ENCODE results near the gene CRADD.

CRADD gene

GRCh38 chr12:93671044-93671443 is 6.1 kb upstream of the CRADD start:
- DNase-seq (ENCODE audit: low spot score) = no peak

DNA sequence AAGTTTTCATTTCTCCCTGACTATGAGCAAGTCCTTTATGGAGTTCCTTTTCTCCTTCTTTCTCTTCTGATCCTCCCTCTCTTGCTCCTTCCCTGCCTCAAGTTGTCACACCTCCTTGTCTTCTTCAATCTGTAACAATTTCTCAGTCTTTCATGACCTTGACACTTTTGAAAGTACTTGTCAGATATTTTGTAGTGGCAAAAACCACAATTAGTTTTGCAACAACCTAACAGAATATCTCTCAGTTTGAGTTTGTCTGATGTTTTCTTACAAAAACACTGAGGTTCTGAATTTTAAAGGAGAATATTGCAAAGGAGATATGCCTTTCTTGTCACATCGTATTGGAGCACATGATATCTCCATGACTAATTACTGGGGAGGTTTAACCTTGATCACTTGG is 4.1 kb upstream of the CRADD start:
- DNase-seq (ENCODE audit: low spot score) = no peak

GRCh38 chr12:93674386-93674785 is 2.8 kb upstream of the CRADD start:
- DNase-seq (ENCODE audit: low spot score) = no peak

DNA sequence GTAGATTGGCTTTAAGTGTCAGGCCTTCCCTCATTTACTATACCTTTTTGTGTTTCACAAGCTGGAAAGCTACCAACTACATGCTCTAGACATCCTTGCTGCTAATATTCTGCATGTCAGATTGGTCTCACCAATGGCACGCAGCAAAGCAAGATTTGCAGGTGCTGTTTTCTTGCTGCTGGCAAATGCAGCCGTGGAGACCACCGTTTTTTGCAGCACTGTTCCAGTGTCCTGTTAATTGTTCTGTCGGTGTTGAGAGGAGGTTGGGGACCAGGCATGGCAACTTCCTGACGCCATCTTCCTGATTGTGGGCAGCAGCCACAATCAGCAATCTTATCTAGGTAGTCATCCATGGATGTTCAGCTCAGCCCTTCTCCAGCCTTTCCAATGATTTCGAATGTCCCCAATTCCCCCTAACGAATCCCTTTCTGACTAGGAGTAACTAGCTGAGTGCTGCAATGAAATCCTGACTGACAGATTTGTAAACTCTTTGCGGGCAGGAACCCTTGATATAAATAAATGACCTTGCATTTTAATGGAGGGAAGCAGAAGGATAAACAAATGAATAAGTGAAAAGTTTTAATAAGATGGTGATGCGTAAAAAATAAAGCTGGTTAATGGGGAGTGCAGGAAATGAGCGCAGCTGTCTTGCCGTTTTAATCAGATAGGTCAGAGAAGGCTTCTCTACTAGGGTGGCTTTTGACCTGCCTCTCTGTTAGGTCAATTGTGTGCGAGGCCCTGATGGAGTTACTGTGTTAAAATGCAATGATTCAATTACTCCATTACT is 574 bp upstream of the CRADD start:
- no peak for DNase-seq (ENCODE audit: low spot score)

DNA sequence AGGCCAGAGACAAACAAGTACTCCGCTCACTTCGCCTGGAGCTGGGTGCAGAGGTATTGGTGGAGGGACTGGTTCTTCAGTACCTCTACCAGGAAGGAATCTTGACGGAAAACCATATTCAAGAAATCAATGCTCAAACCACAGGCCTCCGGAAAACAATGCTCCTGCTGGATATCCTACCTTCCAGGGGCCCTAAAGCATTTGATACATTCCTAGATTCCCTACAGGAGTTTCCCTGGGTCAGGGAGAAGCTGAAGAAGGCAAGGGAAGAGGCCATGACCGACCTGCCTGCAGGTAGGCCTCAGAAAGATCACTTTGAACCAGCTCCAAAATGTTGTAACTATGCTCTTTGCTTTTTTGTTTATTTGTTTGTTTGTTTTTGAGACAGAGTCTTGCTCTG is 1.6 kb downstream of the CRADD start:
- no peak for DNase-seq (ENCODE audit: low spot score)

DNA sequence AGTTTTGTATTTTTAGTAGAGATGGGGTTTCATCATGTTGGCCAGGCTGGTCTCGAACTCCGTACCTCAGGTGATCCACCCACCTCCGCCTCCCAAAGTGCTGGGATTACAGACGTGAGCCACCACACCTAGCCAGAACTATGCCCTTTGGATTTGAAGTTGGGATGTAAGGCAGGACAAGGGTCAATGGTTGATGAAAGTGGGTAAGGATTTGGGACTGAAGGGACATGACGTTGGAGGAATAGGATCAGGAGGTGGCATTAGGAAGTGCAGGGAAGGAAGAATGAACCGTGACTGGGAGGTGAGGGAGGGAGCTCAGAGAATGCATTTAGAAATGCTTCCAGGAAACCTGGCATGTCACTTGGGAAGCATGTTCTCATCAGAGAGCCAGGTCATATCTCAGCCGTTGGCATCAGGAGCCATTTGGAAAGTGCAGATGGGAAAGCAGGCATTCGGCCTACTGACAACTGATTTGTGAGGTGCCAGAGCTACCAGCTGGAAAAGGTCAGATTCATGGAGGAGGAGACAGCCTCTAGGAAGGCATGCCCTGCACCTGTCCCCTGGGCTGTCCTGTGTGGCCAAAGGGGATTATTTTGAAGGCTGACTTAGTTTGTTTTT is 2.2 kb downstream of the CRADD start:
- no peak for DNase-seq (ENCODE audit: low spot score)

- no peak for DNase-seq (ENCODE audit: low spot score)
Observed at GRCh38 chr12:93680006-93680405, 2.8 kb downstream of the CRADD start.

GRCh38 chr12:93682846-93683261 is 5.7 kb downstream of the CRADD start:
- DNase-seq (ENCODE audit: low spot score) = peak; percentile 35

DNA sequence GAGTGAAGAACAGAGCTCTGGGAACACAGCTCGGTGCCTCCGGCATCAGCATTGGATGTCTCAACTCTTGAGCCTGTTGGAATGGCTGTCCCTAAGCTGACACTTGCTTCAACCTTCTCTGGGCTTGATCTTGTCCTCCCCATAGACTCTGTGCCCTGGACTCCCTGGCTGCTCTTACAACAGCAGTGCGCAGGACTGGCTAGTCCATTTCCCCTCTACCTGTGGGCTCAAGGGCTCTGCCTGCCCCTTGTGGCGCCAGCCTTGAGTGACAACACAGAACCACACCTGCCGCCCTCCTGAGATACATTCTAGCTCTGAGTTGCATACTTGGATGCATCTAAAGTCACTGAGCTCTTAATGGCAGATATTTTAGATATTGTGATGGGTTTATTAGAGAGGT is 6.2 kb downstream of the CRADD start:
- DNase-seq (ENCODE audit: low spot score) = no peak

GRCh38 chr12:93684716-93685115 is 7.5 kb downstream of the CRADD start:
- no peak for DNase-seq (ENCODE audit: low spot score)

- DNase-seq (ENCODE audit: low spot score) = no peak
Observed at GRCh38 chr12:93686572-93687356, 9.6 kb downstream of the CRADD start.

DNA sequence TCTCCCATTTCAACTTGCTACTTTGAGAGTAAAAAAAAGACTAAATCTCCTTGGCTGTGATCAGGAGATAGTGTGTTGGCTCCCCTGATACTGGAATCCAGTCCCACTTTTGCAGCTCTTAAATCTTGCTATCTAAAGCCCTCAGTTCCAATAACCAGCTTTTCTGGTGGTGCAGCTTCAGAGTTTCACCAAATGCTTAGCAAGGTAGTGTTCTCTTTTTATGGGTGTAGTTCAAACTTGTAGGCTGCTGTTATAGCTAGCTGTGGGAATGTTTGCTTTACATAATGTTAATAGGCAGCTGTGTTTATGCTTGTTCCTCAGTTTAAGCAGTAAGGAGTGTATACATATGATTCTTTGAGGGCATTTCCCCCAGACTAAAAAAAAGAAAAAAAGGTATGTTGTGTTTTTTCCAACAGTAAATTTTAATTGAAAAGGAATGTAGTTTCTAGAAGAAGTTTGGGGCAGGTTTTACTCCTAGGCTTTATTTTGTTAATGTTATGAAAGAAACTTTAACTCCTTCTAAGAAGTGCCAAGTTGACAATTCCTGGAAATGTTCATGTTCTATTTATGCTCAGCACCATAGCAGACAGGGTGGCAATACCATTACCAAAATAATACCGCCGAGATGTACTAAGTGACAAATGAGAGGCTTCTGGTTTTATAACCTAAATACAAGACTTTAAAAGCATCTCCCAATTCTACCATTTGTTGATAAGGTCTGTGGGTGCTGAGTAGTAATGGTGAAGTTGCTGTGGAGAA is 12.1 kb downstream of the CRADD start:
- DNase-seq (ENCODE audit: low spot score) = no peak

- no peak for DNase-seq (ENCODE audit: low spot score)
Observed at GRCh38 chr12:93696462-93696861, 19.3 kb downstream of the CRADD start.

DNA sequence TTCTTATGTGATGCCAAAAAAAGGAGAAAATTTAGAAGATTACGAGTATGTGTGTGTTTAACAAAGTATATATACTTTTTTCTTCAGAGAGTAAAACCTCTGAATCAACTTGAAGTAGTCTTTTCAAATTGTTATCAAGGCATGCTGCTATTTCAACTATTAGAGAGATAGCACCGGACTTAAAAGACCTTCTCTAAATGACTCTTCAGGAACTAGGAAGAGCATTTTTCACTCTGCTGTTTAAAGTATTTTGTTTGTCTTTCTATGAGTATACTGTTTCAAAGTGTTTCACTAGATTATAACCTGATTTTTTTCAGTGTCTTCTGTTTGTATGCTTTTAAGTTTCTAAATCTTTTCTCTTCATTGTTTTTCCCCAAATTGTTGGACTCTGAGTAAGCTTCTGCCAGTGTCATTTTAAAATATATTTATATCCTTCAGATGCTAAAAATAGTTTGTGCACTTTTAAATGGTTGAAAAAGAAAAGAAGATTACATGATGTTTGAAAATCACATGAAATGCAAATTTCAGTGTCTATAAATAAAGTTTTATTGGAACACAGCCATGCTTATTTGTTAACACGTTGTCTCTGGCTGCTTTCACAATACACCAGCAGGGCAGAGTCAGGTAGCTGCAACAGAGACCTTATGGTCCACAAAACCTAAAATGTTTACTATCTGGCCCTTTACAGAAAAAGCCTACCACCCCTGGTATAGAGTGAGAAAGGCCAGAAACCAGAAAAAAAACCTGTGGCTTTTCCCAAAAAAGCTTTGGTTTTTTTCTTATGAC is 21.3 kb downstream of the CRADD start:
- no peak for DNase-seq (ENCODE audit: low spot score)

- DNase-seq (ENCODE audit: low spot score) = no peak
Observed at GRCh38 chr12:93699271-93700145, 22.3 kb downstream of the CRADD start.

GRCh38 chr12:93702707-93703315 is 25.6 kb downstream of the CRADD start:
- no peak for DNase-seq (ENCODE audit: low spot score)

DNA sequence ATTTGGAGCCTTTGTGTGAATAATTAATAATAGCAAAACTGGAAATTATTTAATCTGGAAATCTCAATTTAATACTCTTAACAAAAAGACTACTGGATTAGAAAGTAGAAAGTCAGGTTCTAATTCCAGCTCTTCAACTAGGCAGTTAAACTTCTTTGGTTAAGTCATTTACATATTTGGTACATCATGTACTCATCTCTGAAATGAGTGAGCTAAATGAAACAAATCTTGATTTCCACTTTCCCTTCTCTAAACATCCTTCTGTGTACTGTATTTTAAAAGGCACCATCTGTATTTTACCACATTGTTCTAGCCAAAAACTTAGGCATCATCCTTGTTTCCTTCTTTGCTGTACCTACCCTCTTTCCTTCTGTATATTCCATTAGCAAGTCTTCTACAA is 26.9 kb downstream of the CRADD start:
- no peak for DNase-seq (ENCODE audit: low spot score)

- DNase-seq (ENCODE audit: low spot score) = no peak
Observed at GRCh38 chr12:93704625-93705024, 27.4 kb downstream of the CRADD start.

DNA sequence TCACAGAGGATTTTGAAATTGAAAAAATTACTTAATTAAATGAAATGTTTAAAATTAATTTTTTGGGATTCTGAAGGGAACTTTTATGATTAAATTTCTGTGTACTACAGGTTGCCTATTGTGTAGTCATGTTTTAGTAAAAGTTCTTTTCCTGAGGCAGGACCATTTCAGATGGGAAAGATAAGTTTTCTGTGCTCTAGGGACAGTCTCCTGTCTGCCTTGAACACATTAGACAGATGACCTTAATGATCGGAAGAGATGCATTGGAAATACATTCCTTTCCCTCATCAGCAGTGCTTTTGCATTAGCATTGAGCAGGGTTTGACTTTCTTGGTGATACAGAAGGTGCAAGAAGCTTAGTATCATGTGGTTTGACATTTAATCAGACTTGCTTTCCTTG is 28.1 kb downstream of the CRADD start:
- no peak for DNase-seq (ENCODE audit: low spot score)

- DNase-seq (ENCODE audit: low spot score) = no peak
Observed at GRCh38 chr12:93706387-93706786, 29.2 kb downstream of the CRADD start.
